Activated CD8-positive, alpha-beta memory T cell treated with anti-CD3 and anti-CD28 coated beads, Interleukin-2, amount 50 U/mL, for 48 hours (primary cell): Measurements from ENCODE around the gene ZNF618.

Experiments used
- DNase-seq: peaks from one replicate; pipeline ENCODE4 v3.0.0-alpha.2; 2020

The ZNF618 gene

DNA sequence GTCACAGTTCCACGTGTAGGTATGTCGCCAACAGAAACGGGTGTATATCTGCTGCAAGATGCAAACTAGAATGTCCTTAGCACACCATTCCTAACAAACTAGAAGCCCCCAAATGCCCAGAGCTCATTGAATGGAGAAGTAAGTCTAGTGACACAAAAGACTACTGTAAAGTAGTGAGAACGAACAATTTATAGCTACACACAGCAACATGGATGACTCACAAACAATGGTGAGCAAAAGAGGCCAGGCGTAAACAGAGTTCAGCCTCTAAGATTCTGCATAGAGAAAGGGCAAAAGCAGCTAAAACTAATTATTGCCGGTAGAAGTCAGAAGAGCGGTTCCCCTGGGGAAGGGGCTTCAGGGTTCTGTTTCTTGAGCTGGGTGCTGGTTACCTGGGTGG lies 127.2 kb downstream of the ZNF618 start:
- DNase-seq, result no peak

DNA sequence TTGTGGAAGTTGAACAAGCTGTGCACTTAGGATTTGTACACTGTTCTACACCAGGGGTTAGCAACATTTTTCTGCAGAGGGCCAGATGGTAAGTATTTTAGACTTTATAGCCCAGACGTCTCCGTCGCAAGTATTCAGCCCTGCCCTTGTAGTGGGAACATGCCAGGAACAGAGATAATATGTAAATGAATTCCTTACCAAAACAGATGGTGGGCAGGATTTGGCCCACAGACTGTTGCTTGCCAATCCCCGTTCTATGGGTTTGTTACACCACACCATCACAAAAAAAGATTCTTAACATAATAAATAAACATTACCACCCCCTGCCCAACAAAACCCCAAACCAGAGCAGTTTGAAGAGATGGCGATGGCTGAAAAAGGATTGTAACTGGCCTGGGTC lies 127.6 kb downstream of the ZNF618 start:
- no peak for DNase-seq

DNA sequence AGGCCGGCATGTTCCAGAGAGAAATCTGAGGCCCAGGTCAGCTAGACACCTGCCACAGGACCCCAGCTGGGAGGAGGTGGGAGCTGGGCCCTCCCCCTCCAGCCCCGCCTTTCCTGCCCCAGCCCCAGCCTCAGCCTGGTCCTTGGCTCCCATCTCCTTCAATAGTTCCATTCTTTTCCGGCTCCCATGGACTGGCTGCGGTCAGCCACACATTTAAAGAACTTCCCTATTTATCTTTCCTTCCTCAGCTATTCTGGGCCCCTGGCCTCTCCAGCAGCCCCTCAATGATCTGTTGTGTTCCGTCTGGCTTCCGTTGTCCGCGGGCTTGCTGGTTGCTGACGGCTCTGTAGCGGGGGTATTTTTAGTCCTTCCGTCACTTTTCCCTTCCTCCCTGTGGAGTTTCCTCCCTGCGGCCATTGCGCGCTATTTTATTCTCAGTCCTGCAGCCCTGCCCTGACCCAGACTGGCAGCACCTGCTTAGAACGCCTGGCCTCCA lies 128.2 kb downstream of the ZNF618 start:
- DNase-seq, result peak; percentile 23

GRCh38 chr9:114005371-114006154 lies 129.5 kb downstream of the ZNF618 start:
- peak; percentile 26 for DNase-seq

DNA sequence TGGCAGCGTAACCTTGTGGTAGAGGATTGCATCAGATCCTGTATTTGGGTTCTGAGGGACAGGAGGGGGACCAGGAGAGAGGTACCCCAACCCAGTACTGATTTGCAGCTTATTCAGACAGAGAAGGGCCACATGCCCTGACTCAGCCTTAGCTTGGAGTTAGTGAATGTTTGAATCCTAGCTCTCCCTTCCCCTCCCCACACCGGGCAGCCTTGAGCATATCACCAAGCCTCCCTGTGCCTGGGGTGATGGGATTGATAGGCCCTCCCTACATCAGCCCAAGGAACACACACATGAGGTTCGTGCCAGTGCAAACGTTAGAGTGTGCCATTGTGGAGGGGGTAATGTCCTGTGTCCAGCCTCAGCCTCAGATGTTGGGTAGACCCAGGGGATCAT lies 130.0 kb downstream of the ZNF618 start:
- peak; percentile 32 for DNase-seq

GRCh38 chr9:114006931-114007691 lies 131.0 kb downstream of the ZNF618 start:
- DNase-seq, result peak; percentile 22

DNA sequence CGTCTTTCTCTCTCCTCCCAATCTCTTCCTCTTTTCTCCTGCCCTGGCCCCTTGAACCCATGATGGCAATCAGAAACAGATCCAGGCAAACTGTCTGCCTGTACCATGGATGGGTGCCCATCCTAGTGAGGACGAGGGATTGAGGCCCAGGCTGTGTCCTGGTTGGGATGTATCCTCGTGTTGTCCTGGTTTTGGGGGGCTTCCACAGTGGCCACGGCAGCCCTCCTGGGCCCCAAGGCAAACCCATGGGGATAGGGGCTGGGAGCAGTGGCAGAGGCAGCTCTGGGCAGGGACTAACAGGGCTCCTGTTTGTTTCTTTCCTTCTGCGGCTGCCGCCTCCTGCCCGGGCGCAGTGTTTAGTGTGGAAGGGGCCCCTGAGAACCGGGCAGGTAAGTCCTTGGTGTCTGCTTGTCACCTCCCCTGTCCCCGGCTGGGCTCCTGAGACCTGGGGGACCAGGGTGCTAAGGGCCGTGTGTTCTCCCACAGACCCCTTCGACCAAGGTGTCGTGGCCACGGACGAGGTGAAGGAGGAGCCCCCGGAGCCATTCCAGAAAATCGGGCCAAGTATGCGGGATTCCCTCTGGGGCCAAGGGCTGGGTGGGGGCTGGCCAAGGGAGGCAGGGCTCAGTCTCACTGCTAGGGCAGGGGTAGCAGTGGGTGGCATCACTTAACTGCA lies 132.0 kb downstream of the ZNF618 start:
- DNase-seq, result peak; percentile 20

GRCh38 chr9:114008667-114009410 lies 132.7 kb downstream of the ZNF618 start:
- peak; percentile 32 for DNase-seq

GRCh38 chr9:114011313-114011712 lies 135.2 kb downstream of the ZNF618 start:
- no peak for DNase-seq

DNA sequence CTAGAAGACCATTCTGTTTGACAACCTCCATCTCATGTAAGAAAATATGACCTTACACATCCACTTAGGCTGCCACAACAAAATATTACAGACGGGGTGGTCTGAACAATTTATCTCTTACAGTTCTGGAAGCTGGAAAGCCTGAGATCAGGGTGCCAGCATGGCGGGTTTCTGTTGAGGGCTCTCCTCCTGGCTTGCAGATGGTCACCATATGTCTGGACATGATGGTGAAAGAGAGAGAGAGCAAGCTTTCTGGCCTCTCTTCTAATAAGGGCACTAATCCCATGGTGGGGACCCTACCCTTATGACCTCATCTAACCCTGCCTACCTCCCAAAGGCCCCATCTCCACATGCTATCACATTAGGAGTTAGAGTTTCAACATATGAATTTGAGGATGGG lies 136.0 kb downstream of the ZNF618 start:
- no peak for DNase-seq

DNA sequence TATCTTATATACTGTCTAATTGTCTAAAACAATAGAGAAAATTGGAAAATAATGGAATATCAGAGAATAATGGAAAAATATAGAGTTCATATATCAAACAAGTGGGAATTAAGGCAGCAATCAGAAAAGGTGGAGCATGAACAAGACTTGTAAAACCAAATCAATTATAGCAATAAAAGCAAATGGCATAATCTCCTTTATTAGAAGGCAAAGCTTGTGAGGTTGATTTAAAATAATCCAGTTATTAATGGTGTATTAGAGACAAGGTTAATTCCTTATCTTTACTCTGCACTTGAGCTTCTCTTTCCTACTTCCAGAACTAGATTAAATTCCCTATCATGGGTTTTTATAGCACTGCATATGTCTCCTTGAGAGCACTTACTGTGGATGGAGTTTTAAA lies 137.9 kb downstream of the ZNF618 start:
- DNase-seq, result no peak

DNA sequence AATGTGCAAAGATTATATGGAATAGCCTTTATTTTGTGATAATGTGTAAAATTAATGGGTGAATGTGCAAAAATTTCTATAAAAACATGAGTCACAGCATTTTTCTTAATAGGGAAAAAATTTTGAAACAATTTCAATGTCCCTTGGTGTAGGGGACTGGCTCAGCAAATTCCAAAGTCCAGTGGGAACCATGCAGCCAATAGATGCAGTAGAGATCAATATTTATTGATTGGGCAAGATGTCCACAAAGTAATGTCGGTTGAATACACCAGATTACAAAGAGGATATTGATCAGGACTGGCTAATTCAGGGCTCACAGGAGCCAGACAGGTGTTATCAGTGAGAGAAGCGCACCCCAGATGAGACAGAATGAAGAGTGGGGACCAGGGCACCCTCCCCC lies 139.5 kb downstream of the ZNF618 start:
- no peak for DNase-seq

DNA sequence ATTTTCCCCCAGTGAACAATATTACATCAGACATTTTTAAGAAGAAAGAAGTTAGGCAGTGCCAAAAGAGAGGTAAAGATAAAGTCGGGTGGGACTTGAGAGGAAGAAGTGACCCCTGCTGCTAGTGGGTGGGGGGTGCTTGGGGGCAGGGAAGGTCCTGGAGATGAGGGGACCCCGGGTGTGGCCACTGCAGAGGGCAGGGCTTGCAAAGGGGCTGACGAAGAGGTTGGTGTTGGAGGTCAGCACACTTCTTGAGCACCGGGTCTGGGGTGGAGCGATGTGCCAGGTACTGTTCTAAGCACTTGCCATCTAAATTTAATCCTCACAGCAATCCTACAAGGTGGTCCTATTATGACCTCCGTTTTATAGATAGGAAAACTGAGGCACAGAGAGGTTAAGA lies 140.0 kb downstream of the ZNF618 start:
- DNase-seq, result peak; percentile 26

- DNase-seq, result peak; percentile 28
Measured at GRCh38 chr9:114016629-114017423, 140.7 kb downstream of the ZNF618 start.

DNA sequence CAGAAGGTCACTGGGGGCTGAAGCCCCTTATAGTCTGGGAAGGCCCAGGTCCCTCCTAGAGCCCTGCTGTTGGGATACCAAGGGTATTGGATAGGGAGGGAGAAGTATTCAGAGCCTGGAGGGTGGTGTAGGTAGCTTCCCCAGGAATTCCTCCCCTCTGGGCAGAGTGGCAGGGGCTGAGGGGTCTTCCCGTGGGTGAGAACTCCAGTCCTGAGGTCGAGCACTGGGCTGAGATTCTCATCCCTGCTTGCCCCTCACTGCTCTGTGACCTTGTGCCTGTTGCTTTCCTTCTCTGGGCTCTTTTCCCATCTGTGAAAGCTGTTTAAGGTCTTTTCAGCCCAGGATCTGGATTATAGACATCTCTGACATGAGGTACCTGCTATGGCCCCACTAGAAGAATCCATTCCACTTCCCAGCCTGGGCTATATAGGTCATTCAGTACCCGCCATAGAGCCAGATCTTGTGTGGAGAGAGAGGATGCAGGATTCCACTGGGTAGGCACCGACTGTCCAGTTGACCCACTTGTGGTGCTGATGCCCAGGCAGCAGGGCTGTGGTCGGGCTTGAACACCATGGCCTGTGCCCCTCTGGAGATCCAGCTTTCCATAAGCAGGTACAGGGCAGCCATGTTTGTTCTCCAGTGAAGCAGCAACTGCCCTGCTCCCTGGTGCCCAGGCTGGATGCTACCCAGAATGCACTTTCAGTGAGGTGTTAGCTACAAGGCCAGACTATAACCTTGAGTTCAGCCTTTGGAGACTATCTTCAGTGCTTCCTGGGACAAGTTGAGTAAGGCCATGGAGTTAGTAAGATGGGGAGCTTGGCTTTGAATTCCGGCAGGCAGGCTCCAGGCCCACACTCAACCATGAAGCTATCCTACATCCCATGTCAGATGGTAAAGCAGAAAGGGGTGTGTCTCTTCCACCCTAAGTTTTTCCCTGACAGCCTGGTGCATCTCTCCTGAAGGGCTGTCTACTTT lies 141.9 kb downstream of the ZNF618 start:
- peak; percentile 30 for DNase-seq

DNA sequence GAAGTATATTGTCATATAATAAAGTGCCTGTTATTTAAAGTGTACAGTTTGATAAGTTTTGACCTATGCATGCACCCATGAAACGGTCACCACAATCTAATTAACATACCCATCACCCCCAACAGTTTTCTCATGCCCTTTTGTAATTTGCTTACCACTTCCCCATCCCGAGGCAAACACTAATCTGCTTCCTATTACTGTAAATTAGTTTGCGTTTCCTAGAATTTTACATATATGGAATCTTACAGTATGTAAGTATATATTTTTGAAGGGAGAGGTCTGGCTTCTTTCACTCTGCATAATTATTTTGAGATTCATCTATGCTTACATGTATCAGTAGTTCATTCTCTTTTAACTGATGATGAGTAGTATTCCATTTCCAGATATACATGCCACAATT lies 145.5 kb downstream of the ZNF618 start:
- DNase-seq, result no peak

DNA sequence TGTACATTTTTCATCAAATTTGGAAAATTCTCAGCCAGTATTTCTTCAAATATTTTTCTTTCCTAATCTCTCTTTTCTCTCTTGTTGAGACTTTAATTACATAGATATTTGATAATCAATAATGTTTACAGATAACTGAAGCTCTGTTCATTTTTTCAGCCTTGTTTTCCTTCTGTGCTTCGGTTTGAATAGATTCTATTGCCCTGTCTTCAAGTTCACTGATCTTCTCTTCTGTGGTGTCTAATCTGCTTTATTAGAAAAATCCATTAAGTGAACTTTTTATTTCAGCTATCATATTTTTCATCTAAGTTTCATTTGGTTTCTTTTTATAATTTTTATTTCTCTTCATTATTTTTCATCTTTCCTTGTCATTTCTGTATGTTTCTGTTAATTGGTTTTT lies 147.9 kb downstream of the ZNF618 start:
- no peak for DNase-seq

- DNase-seq, result peak; percentile 10
Measured at GRCh38 chr9:114025196-114025753, 149.2 kb downstream of the ZNF618 start.

GRCh38 chr9:114025760-114026159 lies 149.7 kb downstream of the ZNF618 start:
- DNase-seq, result no peak

GRCh38 chr9:114026335-114026734 lies 150.2 kb downstream of the ZNF618 start:
- DNase-seq, result peak; percentile 18
